GM18520 (cell line): ENCODE data around the gene ICAM5.
"Not testable (repeated sequence)": the region's sequence is repeated elsewhere in the genome, so short reads cannot be mapped to it uniquely, and the experiment has no call there.

Experiments used
- ATAC-seq: cut with Tn5 transposase; IDR thresholded peaks from one replicate; pipeline ENCODE4 v1.9.1; 2021; ENCODE audit not compliant: unreplicated experiment

The ICAM5 gene

DNA sequence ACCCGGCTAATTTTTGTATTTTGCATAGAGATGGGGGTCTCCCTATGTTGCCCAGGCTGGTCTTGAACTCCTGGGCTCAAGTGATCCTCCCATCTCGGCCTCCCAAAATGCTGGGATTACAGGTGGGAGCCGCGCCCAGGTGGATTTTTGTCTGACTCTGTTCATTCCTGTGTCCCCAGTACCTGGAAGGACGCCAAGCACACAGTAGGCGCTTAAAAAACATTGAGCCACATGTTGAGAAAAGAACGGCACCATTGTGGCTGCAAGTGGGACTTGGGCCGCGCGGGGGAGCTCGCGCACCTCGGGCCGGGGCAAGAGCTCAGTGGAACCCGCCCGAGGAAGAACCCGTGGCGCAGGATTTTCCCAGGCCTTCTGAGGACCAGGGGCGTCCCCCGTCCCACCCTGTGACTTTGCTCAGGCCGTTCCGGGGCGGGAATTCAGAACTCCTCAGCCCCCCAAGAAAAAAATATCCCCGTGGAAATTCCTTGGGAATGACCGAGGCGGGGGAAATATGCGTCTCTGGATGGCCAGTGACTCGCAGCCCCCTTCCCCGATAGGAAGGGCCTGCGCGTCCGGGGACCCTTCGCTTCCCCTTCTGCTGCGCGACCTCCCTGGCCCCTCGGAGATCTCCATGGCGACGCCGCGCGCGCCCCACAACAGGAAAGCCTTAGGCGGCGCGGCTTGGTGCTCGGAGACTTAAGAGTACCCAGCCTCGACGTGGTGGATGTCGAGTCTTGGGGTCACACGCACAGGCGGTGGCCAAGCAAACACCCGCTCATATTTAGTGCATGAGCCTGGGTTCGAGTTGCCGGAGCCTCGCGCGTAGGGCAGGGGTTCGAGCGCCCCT is 20.2 kb upstream of the ICAM5 start:
- peak; percentile 29 for ATAC-seq

DNA sequence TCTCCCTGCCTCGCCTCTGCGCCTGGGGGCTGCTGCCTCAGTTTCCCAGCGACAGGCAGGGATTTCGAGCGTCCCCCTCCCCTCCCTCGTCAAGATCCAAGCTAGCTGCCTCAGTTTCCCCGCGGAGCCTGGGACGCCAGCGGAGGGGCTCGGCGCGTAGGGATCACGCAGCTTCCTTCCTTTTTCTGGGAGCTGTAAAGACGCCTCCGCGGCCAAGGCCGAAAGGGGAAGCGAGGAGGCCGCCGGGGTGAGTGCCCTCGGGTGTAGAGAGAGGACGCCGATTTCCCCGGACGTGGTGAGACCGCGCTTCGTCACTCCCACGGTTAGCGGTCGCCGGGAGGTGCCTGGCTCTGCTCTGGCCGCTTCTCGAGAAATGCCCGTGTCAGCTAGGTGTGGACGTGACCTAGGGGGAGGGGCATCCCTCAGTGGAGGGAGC is 19.6 kb upstream of the ICAM5 start:
- ATAC-seq = peak; percentile 40

GRCh38 chr19:10270616-10271394 is 18.9 kb upstream of the ICAM5 start, which contains the start of gene ICAM1:
TSS of gene ICAM1 (plus strand) at chr19:10271120. CDS start at chr19:10271160, 40 bp downstream.
- peak; percentile 35 for ATAC-seq

DNA sequence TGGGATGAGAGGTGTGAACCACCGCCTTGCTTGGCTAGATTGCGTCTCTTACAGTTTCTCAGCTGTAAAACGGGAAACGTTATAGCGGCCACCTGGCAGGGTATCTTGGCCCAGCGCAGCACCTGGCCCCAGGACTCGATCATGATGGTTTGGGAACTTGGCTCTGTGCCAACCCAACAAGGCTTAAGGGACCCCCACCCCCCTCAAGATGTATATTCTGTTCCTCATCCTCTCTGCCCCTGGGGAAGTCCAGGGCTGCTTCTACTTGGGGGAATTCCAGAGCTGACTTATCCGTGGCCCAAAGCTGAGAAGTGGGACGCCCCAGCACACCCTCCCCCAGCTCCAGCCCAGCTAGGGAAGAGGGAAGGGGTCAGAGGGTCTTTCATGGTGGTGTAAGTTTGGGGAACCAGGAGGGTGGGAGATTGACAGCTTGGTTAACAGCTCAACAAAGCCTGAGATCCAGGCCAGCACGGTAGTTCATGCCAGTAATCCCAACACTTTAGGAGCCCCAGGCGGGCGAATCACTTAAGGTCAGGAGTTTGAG is 18.1 kb upstream of the ICAM5 start:
- no peak for ATAC-seq

DNA sequence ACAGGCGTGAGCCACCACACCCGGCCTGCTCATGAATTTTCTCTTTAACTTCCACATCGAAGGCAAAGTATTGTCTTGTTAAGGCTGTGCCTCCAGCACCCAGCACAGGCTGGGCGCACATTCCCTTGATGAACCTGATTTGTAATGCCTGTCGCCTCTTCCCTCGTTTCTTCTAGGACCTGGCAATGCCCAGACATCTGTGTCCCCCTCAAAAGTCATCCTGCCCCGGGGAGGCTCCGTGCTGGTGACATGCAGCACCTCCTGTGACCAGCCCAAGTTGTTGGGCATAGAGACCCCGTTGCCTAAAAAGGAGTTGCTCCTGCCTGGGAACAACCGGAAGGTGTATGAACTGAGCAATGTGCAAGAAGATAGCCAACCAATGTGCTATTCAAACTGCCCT is 15.2 kb upstream of the ICAM5 start:
- no peak for ATAC-seq

DNA sequence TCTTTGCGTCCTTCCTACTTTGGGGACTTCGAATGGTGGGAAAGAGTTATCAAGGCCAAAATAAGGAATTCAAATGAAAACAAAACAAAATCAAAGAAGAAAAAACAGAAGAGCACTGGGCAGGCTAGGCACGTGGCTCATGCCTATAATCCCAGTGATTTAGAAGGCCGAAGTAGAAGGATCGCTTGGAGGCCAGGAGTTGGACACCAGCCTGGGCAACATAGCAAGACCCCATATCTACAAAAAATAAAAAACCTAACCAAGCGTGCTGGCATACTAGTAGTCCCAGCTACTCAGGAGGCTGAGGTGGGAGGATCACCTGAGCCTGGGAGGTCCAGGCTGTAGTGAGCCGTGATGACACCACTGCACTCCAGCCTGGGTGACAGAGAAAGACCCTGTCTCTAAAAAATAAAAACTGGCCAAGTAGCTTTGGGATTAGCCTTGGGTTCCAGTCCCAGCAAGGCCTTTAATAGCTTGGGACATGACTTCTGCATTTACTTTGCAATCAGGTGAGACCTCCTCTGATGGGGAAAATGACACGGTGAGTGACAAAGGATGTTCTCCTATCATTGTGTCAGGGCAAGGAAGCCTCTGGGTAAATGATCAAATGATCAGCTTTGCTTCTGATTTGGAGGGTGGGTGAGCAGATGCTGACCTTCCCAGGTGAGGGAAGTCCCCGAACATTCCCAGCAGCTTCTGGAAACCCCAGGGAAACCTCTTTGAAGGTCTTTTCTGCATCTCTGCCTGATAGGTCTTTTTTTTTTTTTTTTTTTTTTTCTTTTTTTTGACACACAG is 11.8 kb upstream of the ICAM5 start:
- ATAC-seq = no peak

DNA sequence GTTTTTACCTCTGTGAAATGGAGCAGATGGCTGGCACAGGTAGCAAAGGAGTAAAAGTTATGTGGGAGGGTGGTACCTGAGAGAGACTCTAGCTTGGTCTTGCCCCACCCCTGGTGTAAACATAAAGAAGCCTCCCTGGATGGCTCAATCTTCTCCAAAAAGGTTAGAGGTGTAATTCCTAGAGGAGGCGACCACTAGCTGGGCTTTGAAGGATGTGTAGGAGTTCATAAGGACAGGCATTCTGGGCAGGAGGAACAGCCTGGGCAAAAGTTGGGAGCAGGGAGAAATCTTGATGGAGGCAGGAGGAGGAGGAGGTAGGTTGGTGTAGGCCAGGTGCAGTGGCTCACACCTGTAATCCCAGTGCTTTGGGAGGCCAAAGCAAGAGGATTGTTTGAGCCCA is 10.8 kb upstream of the ICAM5 start:
- ATAC-seq = no peak

- ATAC-seq = no peak
Measured at GRCh38 chr19:10279737-10280442, 9.9 kb upstream of the ICAM5 start.

- ATAC-seq = not testable (repeated sequence)
Measured at GRCh38 chr19:10282043-10282442, 7.7 kb upstream of the ICAM5 start.

- ATAC-seq = no peak
Measured at GRCh38 chr19:10283301-10284064, 6.3 kb upstream of the ICAM5 start.

GRCh38 chr19:10284065-10284959 is 5.4 kb upstream of the ICAM5 start:
- no peak for ATAC-seq

DNA sequence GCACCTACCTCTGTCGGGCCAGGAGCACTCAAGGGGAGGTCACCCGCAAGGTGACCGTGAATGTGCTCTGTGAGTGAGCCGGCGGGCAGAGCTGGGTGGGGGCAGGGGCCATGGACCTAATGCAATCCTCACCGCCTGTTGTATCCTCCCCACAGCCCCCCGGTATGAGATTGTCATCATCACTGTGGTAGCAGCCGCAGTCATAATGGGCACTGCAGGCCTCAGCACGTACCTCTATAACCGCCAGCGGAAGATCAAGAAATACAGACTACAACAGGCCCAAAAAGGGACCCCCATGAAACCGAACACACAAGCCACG is 4.8 kb upstream of the ICAM5 start:
- no peak for ATAC-seq

DNA sequence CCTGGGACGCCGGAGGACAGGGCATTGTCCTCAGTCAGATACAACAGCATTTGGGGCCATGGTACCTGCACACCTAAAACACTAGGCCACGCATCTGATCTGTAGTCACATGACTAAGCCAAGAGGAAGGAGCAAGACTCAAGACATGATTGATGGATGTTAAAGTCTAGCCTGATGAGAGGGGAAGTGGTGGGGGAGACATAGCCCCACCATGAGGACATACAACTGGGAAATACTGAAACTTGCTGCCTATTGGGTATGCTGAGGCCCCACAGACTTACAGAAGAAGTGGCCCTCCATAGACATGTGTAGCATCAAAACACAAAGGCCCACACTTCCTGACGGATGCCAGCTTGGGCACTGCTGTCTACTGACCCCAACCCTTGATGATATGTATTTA is 4.4 kb upstream of the ICAM5 start:
- no peak for ATAC-seq

- no peak for ATAC-seq
Measured at GRCh38 chr19:10286803-10287737, 2.7 kb upstream of the ICAM5 start, which contains the start of gene ICAM4. TSS of gene ICAM4 (plus strand) at chr19:10286955. CDS start at chr19:10287013, 58 bp downstream.

DNA sequence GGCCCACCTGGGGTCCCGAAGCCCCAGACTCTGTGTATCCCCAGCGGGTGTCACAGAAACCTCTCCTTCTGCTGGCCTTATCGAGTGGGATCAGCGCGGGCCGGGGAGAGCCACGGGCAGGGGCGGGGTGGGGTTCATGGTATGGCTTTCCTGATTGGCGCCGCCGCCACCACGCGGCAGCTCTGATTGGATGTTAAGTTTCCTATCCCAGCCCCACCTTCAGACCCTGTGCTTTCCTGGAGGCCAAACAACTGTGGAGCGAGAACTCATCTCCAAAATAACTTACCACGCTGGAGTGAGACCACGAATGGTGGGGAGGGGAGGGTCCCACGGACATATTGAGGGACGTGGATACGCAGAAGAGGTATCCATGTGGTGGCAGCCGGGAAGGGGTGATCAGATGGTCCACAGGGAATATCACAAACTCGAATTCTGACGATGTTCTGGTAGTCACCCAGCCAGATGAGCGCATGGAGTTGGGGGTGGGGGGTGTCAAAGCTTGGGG is 1.0 kb upstream of the ICAM5 start:
- ATAC-seq = no peak

- ATAC-seq = no peak
Measured at GRCh38 chr19:10289167-10289835, 451 bp upstream of the ICAM5 start.

DNA sequence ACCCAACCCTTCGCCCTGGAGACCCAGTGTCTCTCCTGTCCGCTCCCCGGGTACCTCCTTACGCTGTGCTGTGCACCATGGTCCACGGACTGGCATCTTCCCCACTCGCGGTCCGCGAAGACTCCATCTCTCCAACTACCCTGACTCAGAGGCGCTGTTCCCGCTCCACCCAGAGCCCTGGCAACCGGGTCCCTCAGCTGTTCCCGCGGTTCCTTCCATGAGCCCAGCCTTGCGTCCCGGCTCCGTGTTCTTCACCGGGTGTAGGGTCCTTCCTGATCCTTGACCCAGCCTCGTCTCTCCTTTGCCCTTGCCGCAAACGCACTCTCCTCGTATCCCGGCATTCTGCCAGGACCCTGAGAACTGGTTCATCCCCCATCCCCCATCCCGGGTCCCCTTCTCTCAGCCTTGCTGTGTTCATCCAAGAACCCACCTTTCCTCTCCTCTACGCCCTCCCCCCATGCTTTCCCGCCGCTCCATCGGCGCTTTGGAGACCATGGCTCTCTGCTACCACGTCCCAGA is 664 bp downstream of the ICAM5 start:
- no peak for ATAC-seq
